Subcutaneous adipose tissue (tissue), 4 donors: ENCODE measurements around the gene SCUBE1. TPM values are rescaled to one million over a fixed set of nuclear protein-coding genes. Genes with fewer than 3 reads are reported as not detected.

Experiments used
- total RNA-seq, 4 donors: library from RNA; depleted of rRNA; stranded (reverse); fragments of >200 nt; gene quantifications; one replicate each; pipeline ENCODE4 v1.1.0, GENCODE V29; 2016
- TF ChIP-seq, protein P1 (sequence below): fragments of 450-650 bp; IDR thresholded peaks from one replicate; pipeline ENCODE4 v1.5.1; 2016; ENCODE audit warnings: low read depth, mild to moderate bottlenecking, control low read depth, antibody characterized with exemption, moderate library complexity

Gene SCUBE1
- total RNA-seq, 4 donors from 2014 or later: 0.66 to 4.6 (median 1.7) TPM

DNA sequence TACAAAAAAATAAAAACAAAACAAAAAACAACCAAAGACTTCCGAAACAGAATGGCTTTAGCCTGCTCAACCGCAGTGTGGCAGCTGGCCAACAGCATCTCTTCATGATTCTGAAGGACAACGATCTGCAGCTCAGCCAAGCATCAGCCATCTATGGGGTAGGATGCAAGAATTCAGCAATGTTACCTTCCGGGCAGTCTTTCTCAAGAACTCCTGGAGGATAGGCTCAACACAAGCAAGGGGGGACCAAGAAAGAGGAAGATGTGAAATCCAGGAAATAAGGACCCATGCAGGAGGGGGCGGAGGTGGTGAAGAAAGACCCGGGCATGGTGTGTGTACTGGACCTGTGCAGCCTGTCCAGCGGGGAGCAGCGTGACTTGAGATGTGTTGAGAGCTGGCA is 195.4 kb downstream of the SCUBE1 start:
- TF ChIP-seq, protein P1, sequence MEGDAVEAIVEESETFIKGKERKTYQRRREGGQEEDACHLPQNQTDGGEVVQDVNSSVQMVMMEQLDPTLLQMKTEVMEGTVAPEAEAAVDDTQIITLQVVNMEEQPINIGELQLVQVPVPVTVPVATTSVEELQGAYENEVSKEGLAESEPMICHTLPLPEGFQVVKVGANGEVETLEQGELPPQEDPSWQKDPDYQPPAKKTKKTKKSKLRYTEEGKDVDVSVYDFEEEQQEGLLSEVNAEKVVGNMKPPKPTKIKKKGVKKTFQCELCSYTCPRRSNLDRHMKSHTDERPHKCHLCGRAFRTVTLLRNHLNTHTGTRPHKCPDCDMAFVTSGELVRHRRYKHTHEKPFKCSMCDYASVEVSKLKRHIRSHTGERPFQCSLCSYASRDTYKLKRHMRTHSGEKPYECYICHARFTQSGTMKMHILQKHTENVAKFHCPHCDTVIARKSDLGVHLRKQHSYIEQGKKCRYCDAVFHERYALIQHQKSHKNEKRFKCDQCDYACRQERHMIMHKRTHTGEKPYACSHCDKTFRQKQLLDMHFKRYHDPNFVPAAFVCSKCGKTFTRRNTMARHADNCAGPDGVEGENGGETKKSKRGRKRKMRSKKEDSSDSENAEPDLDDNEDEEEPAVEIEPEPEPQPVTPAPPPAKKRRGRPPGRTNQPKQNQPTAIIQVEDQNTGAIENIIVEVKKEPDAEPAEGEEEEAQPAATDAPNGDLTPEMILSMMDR: no peak

Other genes with a start within 250 kb of the SCUBE1 start
- 1 to 10 TPM in 1 of 4 donors, not detected in 3; 1.4 TPM for gene BIK, start 232.6 kb downstream of the SCUBE1 start, total RNA-seq
- gene MCAT, start 200.0 kb downstream of the SCUBE1 start, total RNA-seq: 10 to 100 TPM in 3 of 4 donors, 1 to 10 TPM in 1; 6.7 to 27.9 (median 16.6) TPM
- gene TSPO, start 191.8 kb downstream of the SCUBE1 start, total RNA-seq: 100 to 1,000 TPM; 276 to 910 (median 610) TPM
- 10 to 100 TPM; 14.4 to 34.5 (median 25.7) TPM for gene TTLL12, start 156.2 kb downstream of the SCUBE1 start, total RNA-seq
- gene MPPED1, start 68.6 kb upstream of the SCUBE1 start, total RNA-seq: not detected